Neutrophil (primary cell): ENCODE measurements around the gene CREB5.

Experiments used
- H3K27ac ChIP-seq: fragments of 200-600 bp; sonication (generic); 2 replicates; pipeline ENCODE4 v1.5.1; 2016; ENCODE audit warnings: mild to moderate bottlenecking, moderate library complexity
- H3K27me3 ChIP-seq: fragments of 200-600 bp; sonication (generic); 2 replicates; pipeline ENCODE4 v1.6.0; 2016; ENCODE audit warnings: mild to moderate bottlenecking
- H3K36me3 ChIP-seq: fragments of 200-600 bp; sonication (generic); 2 replicates; pipeline ENCODE4 v1.5.1; 2017
- H3K4me1 ChIP-seq, 2 experiments: fragments of 200-600 bp in 1 of 2; sonication (generic) in 1 of 2; 1 replicate in 1 of 2; 2 replicates in 1 of 2; pipeline versions ENCODE4 v1.5.1 to v1.6.1; 2013 to 2016; ENCODE audit warnings: low read depth in 1 of 2, low read length in 1 of 2, mild to moderate bottlenecking in 1 of 2, moderate library complexity in 1 of 2; ENCODE audit not compliant: control insufficient read depth in 1 of 2, insufficient read depth in 1 of 2
- H3K4me3 ChIP-seq, 2 experiments: fragments of 200-600 bp in 1 of 2; sonication (generic) in 1 of 2; 1 replicate in 1 of 2; 2 replicates in 1 of 2; pipeline ENCODE4 v1.5.1; 2013 to 2016; ENCODE audit warnings: low read depth in 1 of 2, low read length in 1 of 2, mild to moderate bottlenecking in 1 of 2, moderate library complexity in 1 of 2
- H3K9me3 ChIP-seq: fragments of 200-600 bp; sonication (generic); 2 replicates; pipeline ENCODE4 v1.5.1; 2016
- CTCF ChIP-seq: fragments of 200-600 bp; sonication (generic); IDR thresholded peaks from 2 replicates; pipeline ENCODE4 v1.5.1; 2016; ENCODE audit warnings: antibody characterized with exemption

Gene CREB5

DNA sequence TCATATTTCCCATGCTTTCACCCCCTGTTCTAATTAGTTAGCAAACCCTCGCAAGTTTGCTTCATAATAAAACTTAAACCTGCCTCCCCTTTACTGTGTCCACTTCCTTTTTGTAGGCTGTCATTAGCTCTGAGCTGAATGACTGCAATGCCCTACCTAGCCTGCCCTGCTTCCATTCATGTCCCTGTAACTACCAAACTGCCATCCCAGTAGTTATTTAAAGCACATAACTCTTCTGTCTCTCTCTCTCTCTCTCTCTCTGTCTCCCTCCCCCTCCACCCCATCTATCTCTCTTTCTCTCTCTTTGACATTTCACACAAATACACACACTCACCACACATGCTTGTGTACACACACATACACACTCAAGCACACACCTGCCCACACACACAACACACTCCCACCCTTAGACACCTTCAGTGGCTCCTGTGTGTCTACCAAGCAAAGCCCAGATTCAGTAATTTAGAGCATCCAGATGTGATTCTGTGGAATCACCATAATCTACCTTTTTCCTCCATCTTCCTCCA is 430.5 kb downstream of the CREB5 start:
- H3K4me1 ChIP-seq = no peaks in the 10 kb centered on the region
- no peak for TF ChIP-seq CTCF
- no peaks in the 10 kb centered on the region for H3K36me3 ChIP-seq
- H3K27ac ChIP-seq = no peak overlapping the region
- H3K27me3 ChIP-seq = peaks cover 30% of the 10 kb centered on the region
- no peak overlapping the region for H3K4me3 ChIP-seq
- no peaks in the 10 kb centered on the region for H3K9me3 ChIP-seq

GRCh38 chr7:28845106-28845505 is 432.8 kb downstream of the CREB5 start:
- H3K4me3 ChIP-seq = no peak overlapping the region
- TF ChIP-seq CTCF = no peak
- no peaks in the 10 kb centered on the region for H3K9me3 ChIP-seq
- peaks cover 46% of the 10 kb centered on the region for H3K27me3 ChIP-seq
- no peaks in the 10 kb centered on the region for H3K4me1 ChIP-seq
- H3K27ac ChIP-seq = no peak overlapping the region
- no peaks in the 10 kb centered on the region for H3K36me3 ChIP-seq

DNA sequence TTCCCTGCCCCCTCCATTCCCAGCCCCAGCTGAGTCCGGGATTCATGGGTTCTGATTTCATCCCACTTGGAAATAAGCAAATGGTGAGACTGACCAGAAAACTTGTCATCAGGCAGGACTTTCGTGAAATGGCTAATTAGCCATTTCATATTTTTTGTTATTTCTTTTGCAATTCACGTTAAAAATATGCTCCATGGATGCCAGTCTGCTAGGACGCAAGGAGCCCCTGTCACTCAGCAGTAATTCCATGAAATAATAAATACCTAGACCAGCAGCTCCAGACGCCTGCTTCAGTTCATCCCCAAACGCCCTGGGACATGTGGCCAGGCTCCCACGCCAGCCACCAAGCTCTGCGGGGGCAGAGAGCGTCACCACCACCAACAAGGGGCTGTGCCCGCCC is 434.9 kb downstream of the CREB5 start:
- Histone ChIP-seq H3K4me1 (no peaks in the 10 kb centered on the region), H3K27ac (no peak overlapping the region), H3K27me3 (peaks cover 67% of the 10 kb centered on the region), H3K36me3 (no peaks in the 10 kb centered on the region), H3K4me3 (no peak overlapping the region), H3K9me3 (no peaks in the 10 kb centered on the region)
- TF ChIP-seq CTCF = no peak

DNA sequence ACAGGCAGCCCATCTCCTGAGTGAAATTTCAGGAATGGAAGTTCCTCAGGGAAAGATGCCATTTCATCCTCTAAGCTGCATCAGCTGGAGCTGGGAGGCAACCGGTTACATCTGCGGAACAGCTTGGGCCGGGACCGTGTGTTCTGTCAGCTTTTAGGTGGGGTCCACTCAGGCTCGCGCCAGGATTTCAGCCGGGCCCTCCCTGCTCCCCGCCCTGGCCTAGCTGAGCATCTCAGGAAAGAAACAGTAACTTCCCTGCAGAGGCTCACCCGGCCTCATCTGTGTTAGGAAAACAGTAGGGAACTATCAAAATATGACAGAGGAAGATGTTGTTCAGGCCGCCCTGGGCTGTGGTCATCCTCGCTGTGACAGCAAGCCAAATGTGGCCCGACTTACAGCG is 435.4 kb downstream of the CREB5 start:
- no peak overlapping the region for H3K27ac ChIP-seq
- H3K4me1 ChIP-seq = no peaks in the 10 kb centered on the region
- H3K9me3 ChIP-seq = no peaks in the 10 kb centered on the region
- no peaks in the 10 kb centered on the region for H3K36me3 ChIP-seq
- peaks cover 69% of the 10 kb centered on the region for H3K27me3 ChIP-seq
- TF ChIP-seq CTCF = no peak
- H3K4me3 ChIP-seq = no peak overlapping the region

- Histone ChIP-seq H3K27me3 (peaks cover 69% of the 10 kb centered on the region), H3K4me3 (no peak overlapping the region), H3K4me1 (peaks cover 5 to 7% of the 10 kb centered on the region in 2 experiments), H3K27ac (no peak overlapping the region), H3K9me3 (no peaks in the 10 kb centered on the region), H3K36me3 (no peaks in the 10 kb centered on the region)
- TF ChIP-seq CTCF = no peak
Observed at GRCh38 chr7:28848906-28849305, 436.6 kb downstream of the CREB5 start.

- Histone ChIP-seq H3K4me1 (peaks cover 7 to 10% of the 10 kb centered on the region in 2 experiments), H3K27me3 (peaks cover 78% of the 10 kb centered on the region), H3K36me3 (no peaks in the 10 kb centered on the region), H3K4me3 (no peak overlapping the region), H3K27ac (no peak overlapping the region), H3K9me3 (no peaks in the 10 kb centered on the region)
- TF ChIP-seq CTCF = no peak
Observed at GRCh38 chr7:28850699-28851098, 438.4 kb downstream of the CREB5 start.
